HT-29 (cell line): ENCODE data around the gene PLA2G1B. TPM values are rescaled to one million over a fixed set of nuclear protein-coding genes. Genes with fewer than 3 reads are reported as not detected.
"Not testable (repeated sequence)": the region's sequence is repeated elsewhere in the genome, so short reads cannot be mapped to it uniquely, and the experiment has no call there.

ENCODE experiments used
- DNase-seq: peaks from one replicate; pipeline ENCODE4 v3.0.0-alpha.2; 2015; ENCODE audit warnings: low spot score
- total RNA-seq: library from RNA; depleted of rRNA; stranded (reverse); fragments of >200 nt; shearing (Covaris generic); gene quantifications from 2 replicates; pipeline ENCODE4 v1.2.3, GENCODE V29; 2014

The PLA2G1B gene
- total RNA-seq, 1 experiment from 2014 or later = not detected

DNA sequence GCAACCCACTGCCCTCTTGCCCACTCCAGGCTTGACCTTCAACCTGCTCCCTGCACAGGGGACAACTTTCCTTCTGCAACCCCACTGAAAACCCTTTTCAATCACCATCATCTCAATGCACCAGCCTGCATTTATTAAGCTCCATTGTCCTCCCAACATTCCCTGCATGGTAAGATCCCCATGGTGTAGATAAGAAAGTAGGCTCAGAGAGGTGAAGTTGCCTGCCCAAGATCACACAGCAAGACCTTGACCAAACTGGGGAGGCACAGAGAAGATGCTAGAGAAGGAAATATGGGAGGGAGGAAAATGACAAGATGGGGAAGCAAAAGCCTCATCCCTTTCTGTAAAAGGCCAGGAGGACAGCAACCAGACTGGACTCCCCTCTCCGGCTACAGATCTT is 31.5 kb upstream of the PLA2G1B start:
- DNase-seq = no peak

GRCh38 chr12:120358412-120359100 is 31.0 kb upstream of the PLA2G1B start:
- DNase-seq = no peak

- no peak for DNase-seq
These were observed 29.5 kb upstream of the PLA2G1B start for GRCh38 chr12:120357104-120357503.

DNA sequence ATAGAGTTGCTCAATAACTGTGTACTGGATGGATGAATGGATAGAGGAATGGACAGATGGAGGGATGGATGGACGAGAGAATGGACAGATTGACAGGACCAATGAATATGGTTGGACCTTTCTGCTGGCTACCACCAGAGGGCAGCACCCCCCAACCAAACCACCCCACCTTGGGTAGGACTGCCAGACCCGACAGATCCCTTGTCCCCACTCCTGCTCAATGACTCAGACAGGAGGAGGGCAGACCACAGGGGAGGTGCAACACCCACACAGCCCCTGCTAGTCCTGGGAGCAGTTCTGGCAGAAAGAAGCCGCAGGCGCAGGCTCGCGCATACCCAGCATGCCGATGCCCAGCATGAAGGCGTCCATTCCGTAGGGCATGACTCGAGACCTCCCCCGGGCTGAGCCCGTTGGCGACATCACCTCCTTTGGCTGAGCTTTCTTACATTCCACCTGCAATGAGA is 29.0 kb upstream of the PLA2G1B start:
- DNase-seq = peak; percentile 87

DNA sequence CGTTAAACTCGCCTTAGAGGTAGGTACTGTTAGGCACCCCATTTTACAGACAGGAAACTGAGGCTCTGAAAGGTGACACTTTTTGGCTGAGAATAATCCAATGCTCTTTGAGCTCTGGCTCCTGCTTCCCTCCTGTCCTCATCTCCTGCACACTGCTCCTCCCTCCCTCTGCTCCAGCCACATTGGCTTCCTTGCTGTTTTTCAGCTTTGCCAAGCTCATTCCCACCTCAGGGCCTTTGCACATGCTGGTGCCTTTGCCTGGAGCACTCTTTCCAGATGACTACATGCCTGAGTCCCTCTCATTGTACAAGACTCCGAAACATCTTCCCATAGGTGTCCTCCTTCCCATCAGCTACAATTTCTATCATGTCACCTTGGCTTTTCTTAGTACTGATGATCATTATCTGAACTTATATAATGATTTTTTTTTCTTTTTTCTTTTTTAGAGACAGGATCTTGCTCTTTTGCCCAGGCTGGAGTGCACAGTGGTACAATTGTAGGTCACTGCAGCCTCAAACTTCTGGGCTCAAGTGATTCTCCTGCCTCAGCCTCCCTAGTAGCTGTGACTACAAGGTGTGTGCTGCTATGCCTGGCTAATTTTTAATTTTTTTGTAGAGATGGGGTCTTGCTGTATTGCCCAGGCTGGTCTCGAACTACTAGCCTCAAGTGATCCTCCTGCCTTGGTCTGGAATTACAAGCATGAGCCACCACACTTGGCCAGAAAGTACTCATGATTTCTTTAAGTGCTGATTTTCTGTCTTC is 26.2 kb upstream of the PLA2G1B start:
- DNase-seq = no peak

DNA sequence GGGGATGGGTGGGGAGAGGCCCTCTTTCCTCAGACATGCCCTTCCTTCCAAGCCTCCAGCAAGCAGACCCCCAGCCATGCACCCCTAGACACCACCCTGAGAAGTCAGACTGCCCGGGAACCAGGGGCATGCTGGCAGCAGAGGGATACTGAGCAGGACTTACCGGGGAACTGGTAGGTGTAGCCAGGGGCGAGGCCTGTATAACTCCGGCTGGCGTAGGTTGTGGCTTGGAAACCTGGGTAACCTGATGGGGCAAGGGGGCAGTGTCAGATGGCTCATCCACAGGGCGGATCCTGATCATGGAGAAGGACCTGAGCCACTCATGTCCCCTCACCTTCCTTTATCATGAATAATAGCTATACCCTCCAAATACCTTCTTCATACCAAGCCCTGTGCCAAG is 25.6 kb upstream of the PLA2G1B start:
- no peak for DNase-seq

DNA sequence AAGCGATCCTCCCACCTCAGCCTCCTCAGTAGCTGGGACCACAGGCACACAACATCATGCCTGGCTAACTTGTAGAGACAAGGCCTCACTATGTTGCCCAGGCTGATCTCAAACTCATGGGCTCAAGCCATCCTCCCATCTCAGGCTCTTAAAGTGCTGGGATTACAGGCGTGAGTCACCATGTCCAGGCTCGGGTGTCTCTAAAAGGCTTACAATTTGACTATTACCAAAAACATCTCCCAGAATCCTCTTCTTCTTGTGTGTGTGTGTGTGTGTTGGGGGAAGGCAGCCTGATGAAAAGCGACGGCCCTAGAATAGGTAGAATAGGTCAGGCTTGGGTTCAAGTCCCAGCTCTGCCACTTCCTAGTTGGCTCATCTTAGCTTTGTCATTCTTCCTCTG is 24.5 kb upstream of the PLA2G1B start:
- no peak for DNase-seq

- DNase-seq = no peak
These were observed 23.2 kb upstream of the PLA2G1B start for GRCh38 chr12:120350576-120351350.

DNA sequence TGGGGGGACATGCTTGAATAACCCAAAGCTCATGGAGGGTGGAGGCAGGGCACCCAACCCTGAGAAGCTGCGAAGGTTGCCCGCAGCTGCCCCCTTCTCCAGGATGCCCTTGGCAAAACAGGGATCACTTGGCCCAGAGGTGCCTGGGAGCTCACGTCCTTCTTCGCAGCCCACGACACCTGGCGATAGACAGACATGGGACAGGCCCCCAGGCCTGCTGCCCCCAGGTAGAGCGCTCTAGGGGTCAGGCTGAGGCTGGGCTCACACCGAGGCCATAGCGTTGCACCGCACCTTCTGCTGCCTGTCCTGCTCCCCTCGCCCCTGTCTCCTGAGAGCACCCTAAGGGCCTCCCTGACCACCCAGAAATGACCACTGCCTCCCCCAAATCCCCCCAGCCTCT is 20.2 kb upstream of the PLA2G1B start:
- no peak for DNase-seq

- no peak for DNase-seq
These were observed 19.1 kb upstream of the PLA2G1B start for GRCh38 chr12:120346681-120347080.

GRCh38 chr12:120346031-120346430 is 18.5 kb upstream of the PLA2G1B start:
- DNase-seq = no peak

- DNase-seq = no peak
These were observed 16.1 kb upstream of the PLA2G1B start for GRCh38 chr12:120343692-120344091.

- no peak for DNase-seq
These were observed 15.5 kb upstream of the PLA2G1B start for GRCh38 chr12:120343039-120343537.

DNA sequence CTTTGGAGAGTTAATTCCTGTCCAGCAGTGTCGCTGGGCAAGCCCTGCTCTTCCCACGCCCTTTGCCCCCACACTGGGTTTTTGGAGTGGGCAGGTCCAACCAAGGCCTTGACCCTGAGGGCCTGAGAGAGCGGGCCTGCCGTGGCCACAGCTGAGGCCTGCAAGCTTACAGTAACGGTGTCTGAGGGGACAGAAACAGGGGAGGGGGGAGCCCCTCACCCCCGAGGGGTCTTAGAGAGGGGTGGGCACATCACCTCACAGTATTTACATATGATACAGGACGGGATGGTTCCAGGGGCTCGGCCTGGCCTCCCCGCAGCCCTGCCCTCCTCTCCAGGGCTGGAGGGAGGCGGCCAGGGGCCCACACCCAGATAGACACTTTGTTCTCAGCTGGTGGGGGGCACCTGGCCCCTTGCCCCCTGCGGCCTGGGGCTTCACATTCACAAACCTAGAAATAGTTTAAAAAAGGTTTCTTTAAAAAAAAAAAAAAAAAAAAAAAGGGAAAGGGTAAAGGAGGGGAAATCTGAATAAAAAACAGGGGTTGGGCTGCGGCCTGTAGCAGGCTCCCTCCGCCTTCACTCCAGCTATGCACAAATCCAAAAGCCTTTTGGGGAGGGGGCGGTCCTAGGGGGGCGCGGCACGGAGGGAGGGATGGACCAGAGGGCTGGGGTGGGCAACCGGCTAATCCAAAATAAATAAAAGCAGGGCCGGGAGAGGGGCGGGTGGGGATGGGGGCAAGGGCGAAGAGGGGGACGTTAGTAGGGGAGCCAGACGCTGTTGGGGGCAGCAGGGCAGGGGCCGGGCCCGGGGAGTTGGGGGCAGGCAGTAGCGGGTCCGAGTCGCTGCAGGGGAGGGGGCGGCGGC is 14.8 kb upstream of the PLA2G1B start:
- DNase-seq = no peak

DNA sequence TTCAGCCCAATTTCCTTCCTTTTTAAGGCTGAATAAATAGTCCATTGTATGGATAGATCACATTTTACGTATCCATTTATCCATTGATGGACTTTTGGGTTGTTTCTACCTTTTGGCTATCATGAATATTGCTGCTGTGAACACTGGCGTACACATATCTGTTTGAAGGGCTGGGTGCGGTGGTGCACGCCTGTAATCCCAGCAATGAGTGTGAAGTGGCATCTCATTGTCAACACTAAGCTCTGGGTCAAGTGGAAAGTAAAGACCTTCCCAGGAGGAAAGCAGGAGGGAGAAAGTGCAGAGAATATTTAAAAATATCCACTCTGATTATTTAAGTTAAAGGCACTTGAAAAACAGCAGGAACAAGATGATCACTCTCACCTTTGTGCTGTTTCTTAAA is 11.7 kb upstream of the PLA2G1B start:
- DNase-seq = no peak

DNA sequence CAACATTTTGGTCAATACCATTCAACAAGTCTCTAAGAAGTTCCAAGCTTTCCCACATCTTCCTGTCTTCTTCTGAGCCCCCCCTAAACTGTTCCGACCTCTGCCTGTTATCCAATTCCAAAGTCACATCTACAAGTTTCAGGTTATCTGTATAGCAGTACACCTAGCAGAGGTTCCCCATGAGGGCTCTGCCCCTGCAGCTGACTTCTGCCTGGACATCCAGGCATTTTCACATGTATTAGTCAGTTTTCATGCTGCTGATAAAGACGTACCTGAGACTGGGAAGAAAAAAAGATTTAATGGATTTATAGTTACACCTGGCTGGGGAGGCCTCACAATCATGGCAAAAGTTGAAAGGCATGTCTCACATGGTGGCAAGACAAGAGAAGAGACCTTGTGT is 10.2 kb upstream of the PLA2G1B start:
- no peak for DNase-seq

DNA sequence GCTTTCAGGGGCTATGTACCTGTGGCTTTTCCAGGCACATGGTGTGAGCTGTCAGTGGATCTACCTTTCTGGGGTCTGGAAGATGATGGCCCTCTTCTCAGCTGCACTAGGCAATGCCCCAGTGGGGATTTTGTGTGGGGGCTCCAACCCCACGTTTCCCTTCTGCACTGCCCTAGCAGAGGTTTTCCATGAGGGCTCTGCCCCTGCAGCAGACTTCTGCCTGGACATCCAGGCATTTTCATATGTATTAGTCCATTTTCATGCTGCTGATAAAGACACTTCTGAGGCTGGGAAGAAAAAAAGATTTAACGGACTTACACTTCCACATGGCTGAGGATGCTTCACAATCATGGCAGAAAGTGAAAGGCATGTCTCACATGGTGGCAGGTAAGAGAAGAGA is 8.8 kb upstream of the PLA2G1B start:
- not testable (repeated sequence) for DNase-seq

- DNase-seq = peak; percentile 37
These were observed 7.9 kb upstream of the PLA2G1B start for GRCh38 chr12:120335447-120335846.

GRCh38 chr12:120332523-120332922 is 4.9 kb upstream of the PLA2G1B start:
- DNase-seq = no peak

DNA sequence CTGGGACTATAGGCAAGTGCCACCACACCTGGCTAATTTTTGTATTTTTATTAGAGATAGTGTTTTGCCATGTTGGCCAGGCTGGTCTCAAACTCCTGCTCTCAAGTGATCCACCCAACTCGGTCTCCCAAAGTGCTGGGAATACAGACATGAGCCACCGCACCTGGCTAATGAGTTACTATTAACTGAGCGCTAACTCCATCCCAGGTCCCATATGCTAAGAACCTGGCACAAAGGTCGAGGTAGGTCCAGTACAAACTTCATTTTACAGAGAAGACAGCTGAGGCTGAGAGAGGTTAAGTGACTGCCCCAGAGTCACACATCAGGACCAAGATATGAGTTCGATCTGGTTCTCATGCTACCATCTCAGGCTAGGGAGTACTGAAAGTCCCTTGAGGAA is 4.5 kb upstream of the PLA2G1B start:
- DNase-seq = no peak

- no peak for DNase-seq
These were observed 3.8 kb upstream of the PLA2G1B start for GRCh38 chr12:120331390-120331789.
